Measurements from ENCODE around the gene LSM7. TPM values are rescaled to one million over a fixed set of nuclear protein-coding genes. Genes with fewer than 3 reads are reported as not detected.

The LSM7 gene
- total and polyA plus RNA-seq, 9 of the 15 experiments (the other 6 are each of a cell fraction or from before 2014, with no cell fraction given): 40.5 to 690 (median 265) TPM

DNA sequence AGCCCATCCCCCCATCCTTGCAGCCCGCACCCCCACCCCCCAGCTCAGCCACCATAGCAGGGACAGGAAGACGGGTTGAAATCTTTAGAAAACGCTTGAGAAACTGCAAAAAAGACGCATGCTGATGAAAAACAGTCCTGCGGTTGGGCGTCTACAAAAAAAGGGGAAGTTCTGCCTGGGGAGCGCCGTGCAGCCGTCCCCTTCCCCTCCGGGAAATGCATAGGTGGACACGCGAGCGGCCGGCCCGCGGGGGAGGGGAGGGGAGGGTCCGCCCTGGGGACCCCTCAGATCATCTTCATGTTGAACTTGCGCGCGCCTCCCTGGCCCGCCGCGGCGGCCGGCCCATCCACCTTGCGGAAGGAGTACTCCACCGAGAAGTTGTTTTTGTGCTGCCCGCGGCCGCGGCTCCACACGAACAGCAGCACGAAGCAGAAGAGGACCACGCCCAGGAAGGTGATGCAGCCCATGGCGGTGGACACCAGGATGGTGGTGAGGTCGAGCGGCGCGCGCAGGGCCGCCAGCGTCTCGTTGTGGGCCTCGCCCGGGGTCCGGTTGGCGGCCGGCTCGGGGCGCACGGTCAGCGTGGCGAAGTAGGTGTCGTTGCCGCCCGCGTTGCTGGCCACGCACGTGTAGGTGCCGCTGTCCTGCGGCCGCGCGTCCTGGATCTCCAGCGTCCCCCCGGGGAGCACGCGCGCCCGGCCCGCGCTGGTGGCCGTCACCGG, 38.5 kb downstream of the LSM7 start:
- peak overlapping the region in 1 of 2 experiments; percentile 90; a peak in 2 of 4 replicates for H3K9ac ChIP-seq (ENCODE audit: insufficient read depth in 1 of 2, low read depth in 2 of 2, low read length in 2 of 2)
- DNase-seq (ENCODE audit: extremely low read depth in 1 of 4, low spot score in 3 of 4): peak; percentile 52 to 67 (median 56)
- H3K4me2 ChIP-seq (ENCODE audit: insufficient read depth, low read length): peak overlapping the region; percentile 62
- POLR2A ChIA-PET: interaction anchor here (1.0 to 2.6 kb wide), 5 partner anchors 9 to 60 kb away, joined by 3 to 18 read pairs (median 8); no protein-coding TSS in a partner anchor
- H4K20me1 ChIP-seq (replicated peaks; ENCODE audit: control insufficient read depth, insufficient read depth, low read length): no peaks in the 10 kb centered on the region
- peaks cover 10 to 51% of the 10 kb centered on the region in 2 experiments for H3K4me1 ChIP-seq (replicated peaks in 1 of 2; ENCODE audit: control insufficient read depth in 2 of 2, insufficient read depth in 2 of 2, low read length in 2 of 2)
- WGBS (ENCODE audit: insufficient coverage, low coverage, missing lambda C conversion rate): 29% methylated on average over 36 of the region's 74 CpGs
- FAIRE-seq: peak; percentile 82
- ATAC-seq: peak; percentile 71
- BruUV-seq (replicated peaks): TSS peak; percentile 37
- no peaks in the 10 kb centered on the region for H3K79me2 ChIP-seq (ENCODE audit: control insufficient read depth, insufficient read depth, low read length)
- H3K4me3 ChIP-seq: peak overlapping the region; percentile 43
- H3K9me3 ChIP-seq (replicated peaks; ENCODE audit: control insufficient read depth, insufficient read depth, low read depth, low read length): no peaks in the 10 kb centered on the region
- peak overlapping the region; percentile 76; the same call in 1 of the 3 replicates for H3K27ac ChIP-seq (ENCODE audit: extremely low read depth, low read depth, low read length)
- in situ Hi-C loops (cut with MboI): no loop called here
- peak overlapping the region; percentile 87 for H2AFZ ChIP-seq (ENCODE audit: low read depth, low read length)
- intact Hi-C loops (cut with micrococcal nuclease): no loop called here
- CTCF ChIA-PET (ENCODE audit: low intra/inter-chr PET ratio): interaction anchor here (0.6 kb wide), 1 partner anchor 115 kb away, joined by 6 read pairs; no protein-coding TSS in a partner anchor
- H3K27me3 ChIP-seq (ENCODE audit: control insufficient read depth in 2 of 2, insufficient read depth in 2 of 2, low read length in 2 of 2): no peaks in the 10 kb centered on the region
- no peaks in the 10 kb centered on the region for H3K36me3 ChIP-seq (ENCODE audit: control insufficient read depth, insufficient read depth, low read length)
- H3K9me1 ChIP-seq (ENCODE audit: control insufficient read depth, insufficient read depth, low read length): peaks cover 2% of the 10 kb centered on the region
- TF ChIP-seq, protein P1, sequence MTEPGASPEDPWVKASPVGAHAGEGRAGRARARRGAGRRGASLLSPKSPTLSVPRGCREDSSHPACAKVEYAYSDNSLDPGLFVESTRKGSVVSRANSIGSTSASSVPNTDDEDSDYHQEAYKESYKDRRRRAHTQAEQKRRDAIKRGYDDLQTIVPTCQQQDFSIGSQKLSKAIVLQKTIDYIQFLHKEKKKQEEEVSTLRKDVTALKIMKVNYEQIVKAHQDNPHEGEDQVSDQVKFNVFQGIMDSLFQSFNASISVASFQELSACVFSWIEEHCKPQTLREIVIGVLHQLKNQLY (CRISPR knock-in tag; conservative IDR thresholded peaks at IDR 0.05): no peak
- TF ChIP-seq L3MBTL2 (IDR thresholded peaks at IDR 0.05): peak; percentile 96
- TF ChIP-seq, protein P2, sequence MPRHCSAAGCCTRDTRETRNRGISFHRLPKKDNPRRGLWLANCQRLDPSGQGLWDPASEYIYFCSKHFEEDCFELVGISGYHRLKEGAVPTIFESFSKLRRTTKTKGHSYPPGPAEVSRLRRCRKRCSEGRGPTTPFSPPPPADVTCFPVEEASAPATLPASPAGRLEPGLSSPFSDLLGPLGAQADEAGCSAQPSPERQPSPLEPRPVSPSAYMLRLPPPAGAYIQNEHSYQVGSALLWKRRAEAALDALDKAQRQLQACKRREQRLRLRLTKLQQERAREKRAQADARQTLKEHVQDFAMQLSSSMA (CRISPR knock-in tag; IDR thresholded peaks at IDR 0.05): 0 out of 2 replicates have a peak, but pooled peaks have one; percentile 76
- peak; percentile 7; the same call in 1 of the 2 replicates for TF ChIP-seq RB1 (IDR thresholded peaks at IDR 0.05; ENCODE audit: low read depth)
- TF ChIP-seq, protein P3, sequence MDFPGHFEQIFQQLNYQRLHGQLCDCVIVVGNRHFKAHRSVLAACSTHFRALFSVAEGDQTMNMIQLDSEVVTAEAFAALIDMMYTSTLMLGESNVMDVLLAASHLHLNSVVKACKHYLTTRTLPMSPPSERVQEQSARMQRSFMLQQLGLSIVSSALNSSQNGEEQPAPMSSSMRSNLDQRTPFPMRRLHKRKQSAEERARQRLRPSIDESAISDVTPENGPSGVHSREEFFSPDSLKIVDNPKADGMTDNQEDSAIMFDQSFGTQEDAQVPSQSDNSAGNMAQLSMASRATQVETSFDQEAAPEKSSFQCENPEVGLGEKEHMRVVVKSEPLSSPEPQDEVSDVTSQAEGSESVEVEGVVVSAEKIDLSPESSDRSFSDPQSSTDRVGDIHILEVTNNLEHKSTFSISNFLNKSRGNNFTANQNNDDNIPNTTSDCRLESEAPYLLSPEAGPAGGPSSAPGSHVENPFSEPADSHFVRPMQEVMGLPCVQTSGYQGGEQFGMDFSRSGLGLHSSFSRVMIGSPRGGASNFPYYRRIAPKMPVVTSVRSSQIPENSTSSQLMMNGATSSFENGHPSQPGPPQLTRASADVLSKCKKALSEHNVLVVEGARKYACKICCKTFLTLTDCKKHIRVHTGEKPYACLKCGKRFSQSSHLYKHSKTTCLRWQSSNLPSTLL (IDR thresholded peaks at IDR 0.05): no peak
- peak; percentile 38 to 55; a peak in 1 of 4 replicates for TF ChIP-seq MAZ (CRISPR knock-in tag; conservative IDR thresholded peaks at IDR 0.05 in 1 of 2, IDR thresholded peaks at IDR 0.05 in 1 of 2)
- TF ChIP-seq, protein P4, sequence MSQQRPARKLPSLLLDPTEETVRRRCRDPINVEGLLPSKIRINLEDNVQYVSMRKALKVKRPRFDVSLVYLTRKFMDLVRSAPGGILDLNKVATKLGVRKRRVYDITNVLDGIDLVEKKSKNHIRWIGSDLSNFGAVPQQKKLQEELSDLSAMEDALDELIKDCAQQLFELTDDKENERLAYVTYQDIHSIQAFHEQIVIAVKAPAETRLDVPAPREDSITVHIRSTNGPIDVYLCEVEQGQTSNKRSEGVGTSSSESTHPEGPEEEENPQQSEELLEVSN (IDR thresholded peaks at IDR 0.05; ENCODE audit: borderline replicate concordance in 1 of 2, extremely low read depth in 1 of 2, insufficient read depth in 1 of 2, insufficient read length in 1 of 2, low read depth in 1 of 2, low read length in 1 of 2, poor library complexity in 1 of 2, severe bottlenecking in 1 of 2): peak; percentile 57 to 74
- 0 out of 4 replicates have a peak, but pooled peaks of 1 of the 2 experiments have one; percentile 32 for TF ChIP-seq SIN3A (IDR thresholded peaks at IDR 0.05; ENCODE audit: borderline replicate concordance in 2 of 2, control insufficient read depth in 1 of 2, low read depth in 2 of 2, low read length in 2 of 2)
- peak; percentile 94 for TF ChIP-seq ZBTB7A (IDR thresholded peaks at IDR 0.05; ENCODE audit: borderline replicate concordance, control insufficient read depth, low read depth, low read length)
- 0 out of 2 replicates have a peak, but pooled peaks have one; percentile 29 for TF ChIP-seq ZNF197 (CRISPR knock-in tag; IDR thresholded peaks at IDR 0.05; ENCODE audit: low read depth)
- TF ChIP-seq KLF13 (tag; IDR thresholded peaks at IDR 0.05; ENCODE audit: borderline replicate concordance, low read depth): 0 out of 2 replicates have a peak, but pooled peaks have one; percentile 36
- TF ChIP-seq ZNF239 (CRISPR knock-in tag; IDR thresholded peaks at IDR 0.05): no peak
- TF ChIP-seq SMARCE1 (IDR thresholded peaks at IDR 0.05): peak; percentile 67; the same call in 1 of the 2 replicates
- peak; percentile 55 for TF ChIP-seq RBBP5 (IDR thresholded peaks at IDR 0.05; ENCODE audit: borderline replicate concordance, insufficient read depth, low read length, poor library complexity, severe bottlenecking)

Data from K562 (cell line).